ENCODE measurements around the gene CDH1.

Gene CDH1

DNA sequence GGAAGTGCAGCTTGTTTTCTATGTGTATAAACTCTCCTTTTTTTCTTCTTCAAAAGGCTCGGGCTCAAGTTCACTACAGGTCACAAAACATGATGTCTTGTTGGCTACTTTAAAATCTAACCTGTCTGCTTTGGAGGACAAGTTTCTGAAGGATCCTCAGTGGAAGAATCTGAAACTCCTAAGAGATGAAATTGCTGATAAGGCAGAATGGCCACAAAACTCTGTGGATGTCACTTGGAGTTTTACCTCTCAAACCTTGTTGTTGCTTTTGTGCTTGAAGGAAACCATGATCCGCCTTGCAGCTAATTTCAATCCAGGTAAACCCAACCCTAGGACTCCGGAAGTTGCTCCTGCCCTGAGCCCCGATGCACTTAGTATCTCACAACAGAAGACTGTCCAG is 122.7 kb downstream of the CDH1 start:
- DNase-seq, result no peak

- no peak for DNase-seq
Observed at GRCh38 chr16:68860978-68861892, 124.1 kb downstream of the CDH1 start.

DNA sequence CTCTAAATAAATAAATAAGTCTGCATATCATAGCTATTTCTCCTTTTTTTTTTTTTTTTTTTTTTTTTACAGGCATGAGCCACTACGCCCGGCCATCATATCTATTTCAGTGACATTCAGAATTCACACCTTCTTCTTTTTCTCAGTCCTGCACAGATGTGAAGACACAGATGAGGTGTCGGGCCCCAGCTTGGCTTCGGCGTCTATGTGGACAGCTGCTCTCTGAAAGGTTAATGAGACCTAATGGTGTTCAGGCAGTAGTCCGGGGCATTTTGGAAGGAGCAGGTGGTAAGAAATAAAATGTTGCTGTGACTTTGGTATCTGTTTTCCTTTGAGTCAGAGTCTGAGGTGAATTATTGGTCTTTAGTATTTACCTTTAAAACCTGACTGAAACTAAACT is 129.8 kb downstream of the CDH1 start:
- no peak for DNase-seq

DNA sequence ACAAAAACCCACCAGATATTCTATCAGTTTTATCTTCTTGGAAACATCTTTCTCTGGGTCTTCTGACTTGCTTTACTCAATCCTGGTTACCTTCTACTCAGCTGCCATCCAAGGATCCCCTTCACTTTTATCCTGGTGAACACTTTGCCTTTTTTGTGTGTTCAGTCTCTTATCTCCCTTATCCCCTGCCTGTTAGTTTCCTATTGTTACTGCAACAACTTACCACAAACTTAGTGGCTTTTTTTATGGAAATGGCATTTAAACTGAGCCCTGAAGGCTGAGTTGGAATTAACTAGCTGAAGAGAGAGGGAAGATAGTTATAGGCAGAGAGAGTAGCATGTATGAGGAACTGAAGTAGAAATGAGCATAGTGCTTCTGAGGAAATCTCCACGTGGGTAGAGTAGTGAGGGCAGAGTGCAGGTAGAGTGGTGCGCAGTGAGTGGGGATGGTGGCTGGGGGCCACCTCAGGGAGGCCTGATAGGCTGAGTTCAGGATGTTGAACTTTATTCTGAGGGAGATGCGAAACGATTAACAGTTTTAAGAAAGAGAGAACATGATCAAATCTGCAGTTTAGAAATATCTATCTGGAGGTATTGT is 132.5 kb downstream of the CDH1 start:
- DNase-seq, result no peak

GRCh38 chr16:68873635-68874471 is 136.8 kb downstream of the CDH1 start:
- DNase-seq, result no peak

DNA sequence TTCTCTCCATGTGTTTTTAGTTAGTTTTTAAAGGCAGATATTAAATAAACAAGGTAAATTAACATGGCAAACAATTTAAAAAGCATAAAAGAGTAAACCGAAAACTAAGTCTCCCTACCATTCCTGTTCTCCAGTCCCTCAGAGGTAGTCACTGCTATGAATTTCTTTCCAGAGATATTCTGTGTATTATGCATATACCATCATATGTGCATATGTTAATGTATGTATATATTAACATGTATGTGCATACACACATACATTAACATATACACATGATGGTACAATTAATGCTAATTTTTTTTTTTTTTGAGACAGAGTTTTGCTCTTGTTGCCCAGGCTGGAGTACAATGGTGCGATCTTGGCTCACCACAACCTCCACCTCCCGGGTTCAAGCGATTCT is 138.8 kb downstream of the CDH1 start:
- no peak for DNase-seq

GRCh38 chr16:68883685-68884084 is 146.6 kb downstream of the CDH1 start:
- no peak for DNase-seq

DNA sequence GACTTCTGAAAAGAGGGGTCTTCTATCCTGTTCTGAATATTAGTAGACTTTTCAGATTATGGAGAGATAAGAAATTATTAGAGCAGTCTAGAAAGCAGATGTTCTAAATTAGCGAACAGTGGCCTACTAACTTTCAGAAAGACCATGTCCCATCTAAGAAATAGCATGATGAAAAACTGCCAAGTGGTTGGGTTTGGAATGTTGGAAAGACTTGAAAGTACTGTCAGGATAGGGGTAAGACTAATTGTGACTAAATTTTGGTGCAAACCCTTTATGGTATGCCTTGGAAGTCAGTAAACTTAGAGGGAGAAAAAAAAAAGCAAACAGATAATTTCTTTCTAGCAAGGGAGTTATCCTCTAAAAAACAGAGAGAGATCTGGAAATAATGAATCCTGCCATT is 147.3 kb downstream of the CDH1 start:
- no peak for DNase-seq

Measured in activated CD4-positive, alpha-beta T cell treated with anti-CD3 and anti-CD28 coated beads, Interleukin-2, amount 50 U/mL, for 16 hours (primary cell).